ENCODE data around the gene AGPS.

DNA sequence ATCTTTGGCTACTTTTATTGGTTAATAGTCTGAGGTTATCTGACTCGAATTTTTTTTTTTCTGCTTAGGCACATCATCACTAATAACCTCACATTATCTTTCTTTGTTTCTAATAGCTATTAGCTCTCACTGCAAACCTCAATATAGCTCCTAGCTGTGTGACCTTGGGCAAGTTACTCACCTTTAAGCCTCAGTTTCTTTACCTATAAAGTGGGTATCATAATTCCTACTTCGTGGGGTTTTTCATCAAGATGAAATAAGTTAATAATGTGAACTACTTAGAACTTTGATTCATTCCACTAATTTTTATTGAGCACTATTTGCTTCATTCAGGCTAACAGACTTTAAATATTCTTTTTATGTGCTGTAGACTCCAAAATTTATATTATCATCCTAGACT, 55.5 kb downstream of the AGPS start:
- TF ChIP-seq CTCF (IDR thresholded peaks at IDR 0.05) (no peak), POLR2A (IDR thresholded peaks at IDR 0.05) (no peak)
